NCI-H2029 (cell line): Measurements from ENCODE around the gene ABHD12.
"Not testable (repeated sequence)": the region's sequence is repeated elsewhere in the genome, so short reads cannot be mapped to it uniquely, and the experiment has no call there.

Source experiments
- DNase-seq: peaks from one replicate; lab custom pipeline; 2025; lab: John Stamatoyannopoulos, UW

ABHD12 gene

GRCh38 chr20:25321991-25322390, 68.6 kb downstream of the ABHD12 start:
- DNase-seq: no peak

DNA sequence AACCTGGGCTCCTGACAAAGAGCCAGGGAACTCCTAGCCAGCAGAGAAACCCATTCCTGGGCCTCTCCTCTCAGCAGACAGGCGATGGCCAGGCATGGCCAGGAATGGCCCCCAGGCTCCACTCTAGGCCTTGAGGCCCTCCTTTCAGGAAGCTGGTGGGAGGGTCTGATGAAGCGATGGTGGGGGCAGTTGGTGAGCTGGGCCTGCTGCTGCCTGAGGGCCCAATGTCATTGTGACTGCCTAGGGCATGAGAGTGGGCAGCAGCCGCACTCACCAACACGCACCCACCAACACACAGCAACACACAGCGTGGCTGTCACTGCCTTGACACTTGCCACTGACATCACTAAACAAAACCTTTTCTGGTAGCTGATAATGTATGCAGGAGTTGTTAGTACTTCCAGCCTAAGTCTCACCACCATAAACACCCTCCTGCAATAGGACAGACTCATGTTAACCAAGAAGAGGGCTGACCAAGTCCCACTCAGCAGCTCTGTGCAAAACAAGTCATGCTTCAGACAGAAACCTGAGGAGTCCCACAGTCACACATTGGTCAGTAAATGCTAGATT, 69.3 kb downstream of the ABHD12 start:
- DNase-seq: no peak

DNA sequence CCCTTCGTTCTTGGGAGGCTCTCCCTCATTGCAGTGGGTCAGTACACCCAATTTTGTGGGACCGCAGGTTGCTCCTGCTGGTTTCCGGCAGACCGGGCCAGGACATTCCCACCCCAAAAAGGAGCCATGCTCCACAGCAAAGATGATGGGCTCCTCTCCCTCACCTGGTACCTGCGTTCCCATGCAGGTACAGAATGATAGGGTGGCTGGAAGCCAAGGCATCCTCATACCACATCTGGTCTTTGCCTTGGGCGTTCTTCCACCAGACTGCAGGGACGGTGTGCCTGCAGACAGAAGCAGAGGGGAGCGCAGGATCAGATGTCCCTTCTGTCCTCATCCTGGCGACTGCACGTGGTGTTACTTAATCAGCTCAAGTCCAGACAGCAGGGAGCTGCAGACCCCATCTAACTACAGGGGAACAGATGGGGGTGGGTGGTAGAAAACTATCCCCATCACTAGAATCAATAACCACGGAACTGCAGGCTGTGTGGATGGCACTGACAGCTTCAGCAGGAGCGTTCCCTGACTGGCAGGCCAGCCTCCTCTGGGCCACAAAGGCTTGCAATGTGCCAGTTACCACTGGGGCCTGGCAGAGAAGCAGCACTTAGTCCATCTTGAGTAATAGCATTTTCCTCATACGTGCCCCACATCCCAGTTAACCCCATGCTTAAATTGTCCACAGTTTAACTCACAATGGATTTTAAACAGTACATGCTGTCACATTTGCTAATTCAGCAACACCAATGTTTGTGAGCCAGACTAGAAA, 70.4 kb downstream of the ABHD12 start:
- DNase-seq: peak; percentile 33

GRCh38 chr20:25319241-25320034, 71.2 kb downstream of the ABHD12 start:
- DNase-seq: peak; percentile 85

DNA sequence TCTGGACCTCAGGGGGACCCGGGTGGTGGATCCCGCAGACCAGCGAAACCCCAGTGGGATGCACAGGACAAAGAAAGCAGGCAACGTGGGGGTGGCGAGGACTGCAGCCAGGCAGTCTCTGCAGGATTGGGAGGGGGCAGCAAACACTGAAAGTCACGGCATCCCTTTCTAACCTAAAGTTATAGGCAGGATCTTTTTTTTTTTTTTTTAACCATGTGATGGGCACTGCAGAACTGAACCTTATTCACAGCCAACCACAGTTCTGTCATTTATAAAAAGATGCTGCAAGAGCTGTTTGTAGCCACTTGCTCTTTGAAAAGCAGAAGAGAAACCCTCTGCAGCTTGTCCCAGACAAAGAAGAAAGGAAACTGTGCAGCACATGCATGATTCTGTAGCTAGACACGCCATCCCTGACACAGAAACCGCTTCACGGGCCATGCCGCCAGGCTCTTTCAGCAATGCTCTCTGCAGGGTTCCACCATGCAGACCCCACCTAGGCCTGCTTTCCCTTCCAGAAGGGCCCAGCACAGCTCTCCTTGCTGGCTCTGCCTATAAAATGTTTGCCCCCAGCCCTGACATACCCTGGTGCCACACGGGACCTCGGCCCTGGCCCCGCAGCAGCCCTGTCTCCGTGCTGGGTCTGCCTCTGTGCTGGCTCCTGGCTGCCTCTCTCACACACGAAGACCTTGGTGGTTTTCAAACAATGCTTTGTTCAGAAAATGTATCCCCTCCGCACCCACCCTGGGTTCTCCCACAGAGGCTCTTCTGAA, 72.0 kb downstream of the ABHD12 start:
- no peak for DNase-seq

DNA sequence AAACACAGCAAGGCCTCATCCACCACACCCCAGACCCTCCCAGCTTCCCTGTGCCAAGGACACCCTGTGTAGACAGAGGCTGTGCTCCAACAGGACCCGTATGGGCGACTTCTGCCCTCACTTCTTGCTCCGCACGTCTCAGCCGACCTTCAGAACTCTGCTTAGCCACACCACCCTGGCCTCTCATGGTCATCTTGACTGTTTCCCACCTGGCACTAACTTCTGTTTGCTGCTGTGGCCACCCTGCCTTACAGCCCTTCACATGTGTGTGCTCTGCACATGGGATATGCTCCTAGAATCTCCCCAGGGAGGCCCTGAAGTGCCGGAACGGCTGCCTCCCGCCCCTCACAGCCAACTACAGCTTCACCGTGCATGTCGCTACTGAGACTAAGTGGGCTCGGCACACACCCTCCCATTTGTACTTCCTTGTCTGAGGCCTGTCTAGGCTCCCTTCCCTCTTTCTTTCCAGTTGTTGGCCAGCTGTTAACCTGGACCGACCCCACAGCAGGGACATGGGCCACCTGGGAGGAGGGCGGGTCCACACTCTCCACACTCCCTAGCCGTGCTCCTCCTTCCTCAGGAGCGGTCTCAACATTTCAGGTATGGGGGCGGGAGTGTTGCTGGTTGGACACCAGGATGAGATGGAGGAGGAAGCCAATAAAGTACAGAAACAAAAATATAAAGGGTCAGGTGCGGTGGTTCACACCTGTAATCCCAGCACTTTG, 73.1 kb downstream of the ABHD12 start:
- DNase-seq: no peak

GRCh38 chr20:25316506-25317190, 74.0 kb downstream of the ABHD12 start:
- DNase-seq: no peak

- DNase-seq: no peak
Observed at GRCh38 chr20:25315418-25316210, 75.0 kb downstream of the ABHD12 start.

GRCh38 chr20:25314497-25315417, 75.9 kb downstream of the ABHD12 start:
- no peak for DNase-seq

DNA sequence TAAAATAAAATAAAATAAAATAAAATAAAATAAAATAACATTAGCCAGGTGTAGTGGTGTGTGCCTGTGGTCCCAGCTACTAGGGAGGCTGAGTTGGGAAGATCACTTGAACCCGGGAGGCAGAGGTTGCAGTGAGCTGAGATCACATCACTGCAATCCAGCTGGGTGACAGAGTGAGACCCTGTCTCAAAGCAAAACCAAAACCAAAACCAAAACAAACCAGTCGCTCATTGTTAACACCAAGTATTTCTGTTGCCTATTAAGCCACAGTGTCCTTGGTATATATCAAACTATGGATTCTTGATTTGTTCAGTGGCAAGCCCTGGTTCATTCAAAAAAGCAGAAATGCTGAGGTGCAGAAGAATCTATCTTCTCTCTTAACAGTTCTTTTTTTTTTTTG, 77.0 kb downstream of the ABHD12 start:
- peak; percentile 29 for DNase-seq

DNA sequence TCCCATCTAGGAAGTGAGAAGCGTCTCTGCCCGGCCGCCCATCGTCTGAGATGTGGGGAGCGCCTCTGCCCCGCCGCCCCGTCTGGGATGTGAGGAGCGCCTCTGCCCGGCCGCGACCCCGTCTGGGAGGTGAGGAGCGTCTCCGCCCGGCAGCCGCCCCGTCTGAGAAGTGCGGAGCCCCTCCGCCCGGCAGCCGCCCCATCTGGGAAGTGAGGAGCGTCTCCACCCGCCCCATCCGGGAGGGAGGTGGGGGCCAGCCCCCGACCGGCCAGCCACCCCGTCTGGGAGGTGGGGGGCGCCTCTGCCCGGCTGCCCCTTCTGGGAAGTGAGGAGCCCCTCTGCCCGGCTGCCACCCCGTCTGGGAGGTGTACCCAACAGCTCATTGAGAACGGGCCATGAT, 77.9 kb downstream of the ABHD12 start:
- DNase-seq: not testable (repeated sequence)

GRCh38 chr20:25310921-25311728, 79.5 kb downstream of the ABHD12 start:
- DNase-seq: peak; percentile 52

GRCh38 chr20:25310268-25310920, 80.2 kb downstream of the ABHD12 start:
- DNase-seq: peak; percentile 63

DNA sequence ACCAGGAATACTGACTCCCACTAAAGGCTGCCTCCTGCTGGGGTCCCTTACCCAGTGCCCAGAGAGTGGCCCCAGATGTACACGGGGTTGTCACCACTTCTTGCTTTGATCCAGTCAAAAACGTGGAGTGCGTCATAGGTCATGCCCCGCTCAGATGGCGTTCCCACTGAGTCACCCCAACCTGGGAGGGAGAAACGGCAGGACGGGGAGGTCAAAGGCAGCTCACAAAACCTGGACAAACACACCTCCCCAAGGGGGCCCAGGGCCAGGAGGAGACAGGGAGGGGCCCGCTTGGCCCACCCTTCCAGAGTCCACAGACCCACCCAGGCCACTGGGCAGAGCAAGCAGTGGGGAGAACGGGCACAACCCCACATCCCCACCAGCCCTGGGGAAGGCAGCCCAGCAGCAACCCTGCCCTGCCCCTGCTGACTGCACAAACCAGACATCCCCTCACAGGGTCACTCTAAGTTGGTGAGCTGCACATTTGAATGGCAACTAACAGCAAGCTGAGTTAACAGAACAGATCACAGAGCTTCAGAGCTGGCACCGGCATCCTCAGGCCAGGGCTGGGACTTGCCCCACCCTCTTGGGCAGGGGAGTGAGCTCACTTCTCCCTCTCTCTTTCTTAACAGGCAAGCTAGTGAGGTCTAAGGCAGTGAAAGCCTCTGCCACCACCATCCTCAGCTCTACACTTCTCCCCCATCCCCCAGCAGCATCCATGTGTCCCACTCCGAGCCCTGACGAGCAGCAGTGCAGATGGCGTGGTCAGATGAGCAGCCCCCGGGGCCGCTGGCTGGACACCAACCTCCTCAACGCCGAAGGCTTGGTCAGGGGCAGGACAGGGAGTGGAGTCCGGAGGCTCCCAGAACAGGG, 81.0 kb downstream of the ABHD12 start:
- peak; percentile 13 for DNase-seq

GRCh38 chr20:25308671-25309394, 81.8 kb downstream of the ABHD12 start:
- no peak for DNase-seq

- DNase-seq: no peak
Observed at GRCh38 chr20:25308083-25308491, 82.5 kb downstream of the ABHD12 start.
